GM19395 (cell line): ENCODE results near the gene NAA38.

ENCODE experiments used
- ATAC-seq: cut with Tn5 transposase; IDR thresholded peaks from one replicate; pipeline ENCODE4 v1.9.1; 2021; ENCODE audit warnings: mild to moderate bottlenecking, moderate library complexity; ENCODE audit not compliant: unreplicated experiment

The NAA38 gene

DNA sequence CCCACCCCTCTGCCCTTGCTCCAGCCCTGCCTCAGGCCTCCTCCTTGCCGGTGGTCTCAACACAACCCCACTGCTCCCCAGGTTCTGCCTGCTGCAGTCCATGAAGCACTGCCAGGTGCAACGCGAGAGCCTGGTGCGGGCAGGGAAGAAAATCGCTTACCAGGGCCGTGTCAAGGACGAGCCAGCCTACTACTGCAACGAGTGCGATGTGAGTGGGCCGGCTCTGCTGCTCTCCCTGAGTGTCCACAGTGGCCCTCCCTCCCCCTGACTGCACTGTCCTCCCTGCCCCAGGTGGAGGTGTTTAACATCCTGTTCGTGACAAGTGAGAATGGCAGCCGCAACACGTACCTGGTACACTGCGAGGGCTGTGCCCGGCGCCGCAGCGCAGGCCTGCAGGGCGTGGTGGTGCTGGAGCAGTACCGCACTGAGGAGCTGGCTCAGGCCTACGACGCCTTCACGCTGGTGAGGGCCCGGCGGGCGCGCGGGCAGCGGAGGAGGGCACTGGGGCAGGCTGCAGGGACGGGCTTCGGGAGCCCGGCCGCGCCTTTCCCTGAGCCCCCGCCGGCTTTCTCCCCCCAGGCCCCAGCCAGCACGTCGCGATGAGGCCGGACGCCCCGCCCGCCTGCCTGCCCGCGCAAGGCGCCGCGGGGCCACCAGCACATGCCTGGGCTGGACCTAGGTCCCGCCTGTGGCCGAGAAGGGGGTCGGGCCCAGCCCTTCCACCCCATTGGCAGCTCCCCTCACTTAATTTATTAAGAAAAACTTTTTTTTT is 4.3 kb downstream of the NAA38 start:
- ATAC-seq: no peak

GRCh38 chr17:7852262-7852670 is 5.1 kb downstream of the NAA38 start:
- ATAC-seq: no peak

DNA sequence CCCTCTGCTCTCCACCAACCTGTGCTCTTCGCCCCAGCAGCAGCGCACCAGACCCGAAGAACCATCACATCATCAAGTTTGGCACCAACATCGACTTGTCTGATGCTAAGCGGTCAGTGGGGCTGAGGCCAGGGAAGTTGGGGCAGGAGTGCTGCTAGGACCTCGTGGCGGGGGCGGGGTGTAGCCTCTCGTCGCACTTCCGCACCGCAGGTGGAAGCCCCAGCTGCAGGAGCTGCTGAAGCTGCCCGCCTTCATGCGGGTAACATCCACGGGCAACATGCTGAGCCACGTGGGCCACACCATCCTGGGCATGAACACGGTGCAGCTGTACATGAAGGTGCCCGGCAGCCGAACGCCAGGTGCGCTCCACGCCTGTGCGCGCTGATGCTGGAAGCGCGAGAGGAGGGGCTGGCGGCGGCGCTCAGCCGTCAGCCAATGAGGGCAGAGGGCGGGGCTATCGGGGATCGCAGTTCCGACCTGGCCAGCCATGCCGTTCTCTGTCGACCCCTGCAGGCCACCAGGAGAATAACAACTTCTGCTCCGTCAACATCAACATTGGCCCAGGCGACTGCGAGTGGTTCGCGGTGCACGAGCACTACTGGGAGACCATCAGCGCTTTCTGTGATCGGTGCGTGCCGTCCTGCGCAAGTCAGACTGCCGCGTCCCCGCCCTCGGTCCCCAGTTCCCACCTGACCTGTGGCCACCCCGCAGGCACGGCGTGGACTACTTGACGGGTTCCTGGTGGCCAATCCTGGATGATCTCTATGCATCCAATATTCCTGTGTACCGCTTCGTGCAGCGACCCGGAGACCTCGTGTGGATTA is 5.7 kb downstream of the NAA38 start:
- peak; percentile 75 for ATAC-seq

GRCh38 chr17:7850701-7851437 is 6.5 kb downstream of the NAA38 start:
- ATAC-seq: no peak

DNA sequence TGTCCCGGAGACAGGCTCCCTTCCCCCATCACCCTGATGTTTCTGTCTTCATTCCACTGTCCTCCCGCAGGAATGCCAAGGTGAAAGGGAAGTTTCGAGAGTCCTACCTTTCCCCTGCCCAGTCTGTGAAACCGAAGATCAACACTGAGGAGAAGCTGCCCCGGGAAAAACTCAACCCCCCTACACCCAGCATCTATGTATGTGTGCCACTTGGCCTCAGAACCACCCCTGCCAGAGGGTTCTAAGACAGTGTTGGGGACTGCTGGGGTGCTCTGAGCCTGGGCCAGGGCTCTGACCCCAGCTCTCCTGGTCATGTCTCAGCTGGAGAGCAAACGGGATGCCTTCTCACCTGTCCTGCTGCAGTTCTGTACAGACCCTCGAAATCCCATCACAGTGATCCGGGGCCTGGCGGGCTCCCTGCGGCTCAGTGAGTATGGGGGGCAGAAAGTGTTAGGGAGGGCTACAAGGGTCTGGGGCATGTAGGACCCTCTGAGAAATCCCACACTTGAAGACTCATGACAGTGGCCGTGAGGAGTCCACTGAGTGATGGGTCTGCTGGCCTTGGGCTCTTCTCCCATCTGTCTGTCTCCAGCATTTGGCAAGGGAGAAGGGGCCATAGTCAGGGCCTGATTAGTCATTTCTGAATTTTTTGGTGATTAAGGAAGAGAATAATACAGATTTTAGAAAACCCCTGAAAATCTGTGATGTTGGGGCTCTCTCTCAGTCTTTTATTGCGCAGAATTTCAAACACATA is 7.4 kb downstream of the NAA38 start:
- no peak for ATAC-seq

- ATAC-seq: no peak
Measured at GRCh38 chr17:7849130-7849750, 8.1 kb downstream of the NAA38 start.

DNA sequence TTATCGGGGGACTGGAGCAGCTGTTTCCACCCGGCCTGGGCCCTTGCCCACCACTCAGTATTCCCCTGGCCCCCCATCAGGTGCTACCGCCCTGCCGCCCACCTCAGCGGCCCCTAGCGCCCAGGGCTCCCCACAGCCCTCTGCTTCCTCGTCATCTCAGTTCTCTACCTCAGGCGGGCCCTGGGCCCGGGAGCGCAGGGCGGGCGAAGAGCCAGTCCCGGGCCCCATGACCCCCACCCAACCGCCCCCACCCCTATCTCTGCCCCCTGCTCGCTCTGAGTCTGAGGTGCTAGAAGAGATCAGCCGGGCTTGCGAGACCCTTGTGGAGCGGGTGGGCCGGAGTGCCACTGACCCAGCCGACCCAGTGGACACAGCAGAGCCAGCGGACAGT is 8.6 kb downstream of the NAA38 start:
- ATAC-seq: no peak

- no peak for ATAC-seq
Measured at GRCh38 chr17:7848131-7848579, 9.2 kb downstream of the NAA38 start.

- ATAC-seq: no peak
Measured at GRCh38 chr17:7846765-7847661, 10.3 kb downstream of the NAA38 start.

DNA sequence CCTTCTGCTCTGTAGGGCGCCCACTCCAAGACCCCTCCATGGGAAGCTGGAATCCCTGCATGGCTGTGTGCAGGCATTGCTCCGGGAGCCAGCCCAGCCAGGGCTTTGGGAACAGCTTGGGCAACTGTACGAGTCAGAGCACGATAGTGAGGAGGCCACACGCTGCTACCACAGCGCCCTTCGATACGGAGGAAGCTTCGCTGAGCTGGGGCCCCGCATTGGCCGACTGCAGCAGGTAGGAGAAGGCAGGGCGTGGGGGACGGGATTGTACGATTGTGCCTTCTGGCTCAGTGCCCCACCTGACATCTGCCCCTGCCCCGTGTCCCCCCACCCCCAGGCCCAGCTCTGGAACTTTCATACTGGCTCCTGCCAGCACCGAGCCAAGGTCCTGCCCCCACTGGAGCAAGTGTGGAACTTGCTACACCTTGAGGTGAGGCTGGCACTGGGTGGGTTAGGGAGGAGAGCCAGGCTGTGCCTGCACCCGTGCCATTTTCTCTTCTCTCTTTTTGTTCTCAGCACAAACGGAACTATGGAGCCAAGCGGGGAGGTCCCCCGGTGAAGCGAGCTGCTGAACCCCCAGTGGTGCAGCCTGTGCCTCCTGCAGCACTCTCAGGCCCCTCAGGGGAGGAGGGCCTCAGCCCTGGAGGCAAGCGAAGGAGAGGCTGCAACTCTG is 11.2 kb downstream of the NAA38 start:
- no peak for ATAC-seq

- no peak for ATAC-seq
Measured at GRCh38 chr17:7845359-7846062, 11.8 kb downstream of the NAA38 start.

GRCh38 chr17:7844292-7845154 is 12.8 kb downstream of the NAA38 start:
- ATAC-seq: peak; percentile 52

- ATAC-seq: peak; percentile 33
Measured at GRCh38 chr17:7843536-7844291, 13.6 kb downstream of the NAA38 start.

DNA sequence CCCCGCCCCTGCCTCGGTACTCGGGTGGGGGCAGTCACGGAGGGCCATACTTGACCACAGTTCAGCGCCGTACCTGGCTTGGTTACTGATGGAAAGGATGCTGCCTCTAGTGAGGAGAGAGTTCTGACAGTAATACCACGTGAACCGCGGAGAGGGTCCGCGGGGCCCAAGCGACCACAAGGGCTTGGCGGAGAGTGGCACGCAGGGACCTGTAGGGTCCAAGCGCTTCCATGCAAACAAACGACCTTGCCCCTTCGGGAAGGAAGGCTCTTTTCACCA is 14.2 kb downstream of the NAA38 start:
- ATAC-seq: no peak

GRCh38 chr17:7842380-7843256 is 14.7 kb downstream of the NAA38 start:
- peak; percentile 29 for ATAC-seq

- peak; percentile 22 for ATAC-seq
Measured at GRCh38 chr17:7841915-7842379, 15.4 kb downstream of the NAA38 start.
